HG03460 (cell line): ENCODE measurements around the gene SCGB1D1.

Source experiments
- ATAC-seq: cut with Tn5 transposase; IDR thresholded peaks from one replicate; pipeline ENCODE4 v1.9.1; 2021; ENCODE audit not compliant: unreplicated experiment

The SCGB1D1 gene, protein sequence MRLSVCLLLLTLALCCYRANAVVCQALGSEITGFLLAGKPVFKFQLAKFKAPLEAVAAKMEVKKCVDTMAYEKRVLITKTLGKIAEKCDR

DNA sequence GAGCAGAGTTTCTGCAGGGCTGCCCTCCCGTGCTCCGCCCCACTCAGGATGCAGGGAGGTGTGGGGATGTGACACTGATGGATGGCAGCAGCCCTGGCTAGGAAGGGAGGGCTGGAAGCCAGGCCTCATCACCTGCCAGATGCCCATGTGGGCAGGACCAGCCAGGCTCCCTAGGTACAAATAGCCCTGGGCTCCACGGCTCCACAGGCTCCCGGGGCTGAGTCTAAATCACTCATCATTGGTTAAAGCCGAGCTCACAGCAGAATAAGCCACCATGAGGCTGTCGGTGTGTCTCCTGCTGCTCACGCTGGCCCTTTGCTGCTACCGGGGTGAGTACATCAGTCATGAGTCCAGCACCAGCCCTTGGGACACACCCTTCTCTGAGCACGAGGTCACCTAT lies at the start of gene SCGB1D1:
SCGB1D1 (plus strand) TSS at position 206 of the 400 bp plus-strand sequence; CDS start at position 275, 69 bp downstream.
- no peak for ATAC-seq

DNA sequence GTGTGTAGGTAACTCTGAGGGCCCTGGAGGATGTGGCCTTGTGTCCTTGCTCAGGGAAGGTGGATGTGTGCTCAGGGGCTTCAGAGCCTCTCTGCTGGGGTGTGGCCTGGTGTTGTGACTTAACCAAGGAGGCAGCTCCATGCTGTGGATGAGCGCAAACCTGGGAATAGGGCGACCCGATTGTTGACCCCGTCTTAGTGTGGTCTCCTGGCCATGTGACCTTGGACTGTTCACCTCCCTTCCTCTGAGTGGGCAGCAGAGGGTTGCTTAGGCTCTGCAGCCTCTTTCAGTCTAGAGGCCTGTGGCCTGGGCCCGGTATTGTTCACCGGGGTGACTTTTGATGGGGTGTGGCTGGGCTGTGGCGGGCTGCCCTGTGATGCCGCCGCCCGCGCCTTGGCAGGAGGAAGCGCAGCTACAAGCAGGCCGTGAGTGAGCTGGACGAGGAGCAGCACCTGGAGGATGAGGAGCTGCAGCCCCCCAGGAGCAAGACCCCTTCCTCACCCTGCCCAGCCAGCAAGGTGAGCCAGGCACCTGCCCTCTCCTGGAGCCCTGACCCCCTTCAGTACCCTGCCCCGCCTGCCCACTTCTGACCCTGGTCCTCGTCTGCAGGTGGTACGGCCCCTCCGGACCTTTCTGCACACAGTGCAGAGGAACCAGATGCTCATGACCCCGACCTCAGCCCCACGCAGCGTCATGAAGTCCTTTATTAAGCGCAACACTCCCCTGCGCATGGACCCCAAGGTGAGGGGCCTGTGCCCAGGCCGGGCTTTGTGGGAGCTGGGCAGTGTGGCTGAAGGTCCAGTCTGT lies 49.5 kb upstream of the SCGB1D1 start:
- no peak for ATAC-seq

DNA sequence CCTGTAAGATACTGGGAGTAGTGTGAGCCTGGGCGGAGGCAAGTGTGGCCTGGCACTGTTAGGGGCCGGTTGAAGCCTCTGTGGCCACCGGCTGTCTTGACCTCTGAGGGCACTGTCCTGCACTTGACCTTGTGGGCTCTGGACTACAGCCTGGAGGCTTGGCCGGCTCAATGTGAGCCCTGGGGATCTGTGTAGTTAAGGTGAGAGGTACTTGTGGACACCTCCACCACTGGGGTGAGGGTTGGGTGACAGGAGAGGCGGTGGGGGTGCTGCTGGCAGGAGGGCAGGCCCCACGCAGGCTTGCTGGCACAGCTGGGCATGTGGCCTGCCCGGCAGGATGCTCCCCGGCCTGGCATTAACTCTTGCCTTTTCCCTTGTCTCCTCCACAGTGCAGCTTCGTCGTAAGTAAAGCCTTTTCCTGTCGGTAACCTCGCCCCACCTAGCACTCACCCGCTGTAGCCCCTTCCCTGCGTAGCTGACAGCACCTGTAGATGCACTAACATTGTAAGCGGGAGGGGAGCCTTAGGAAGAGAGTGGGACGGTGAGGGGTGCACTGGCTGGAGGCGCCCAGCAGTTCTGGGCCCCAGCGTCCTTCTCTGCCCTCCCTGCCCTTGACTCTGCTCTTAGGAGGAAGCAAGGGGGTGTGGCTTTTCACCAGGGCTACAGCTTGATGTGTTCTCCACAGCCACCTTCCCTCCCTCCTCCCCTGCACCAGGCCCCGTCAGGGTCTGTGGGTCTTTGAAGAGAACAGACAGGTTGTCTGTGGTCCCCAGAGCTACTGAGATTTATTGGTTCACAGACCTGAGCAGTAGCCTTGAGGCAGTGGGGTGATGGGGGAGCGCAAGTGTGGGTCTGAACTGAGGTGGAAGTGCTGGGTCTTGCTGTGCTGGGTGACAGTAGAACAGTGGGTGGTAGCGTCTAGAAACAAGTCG lies 48.6 kb upstream of the SCGB1D1 start:
- no peak for ATAC-seq

DNA sequence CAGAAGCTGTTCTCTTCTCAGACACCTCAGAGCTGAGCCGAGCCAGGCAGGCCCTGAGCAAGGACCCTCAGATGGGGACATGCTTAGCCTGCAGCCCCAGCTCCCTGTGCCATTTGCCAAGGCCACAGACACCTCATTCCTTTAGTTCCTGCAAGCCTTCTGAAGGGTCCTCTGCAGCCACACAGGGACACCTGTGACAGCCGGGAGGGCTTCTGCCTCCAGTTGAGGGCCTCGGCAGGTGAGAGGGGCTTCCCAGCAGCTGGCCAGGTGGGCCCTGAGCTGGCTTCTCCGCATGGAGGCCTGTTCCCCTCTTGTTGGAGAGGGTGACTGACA lies 48.0 kb upstream of the SCGB1D1 start:
- ATAC-seq = no peak

DNA sequence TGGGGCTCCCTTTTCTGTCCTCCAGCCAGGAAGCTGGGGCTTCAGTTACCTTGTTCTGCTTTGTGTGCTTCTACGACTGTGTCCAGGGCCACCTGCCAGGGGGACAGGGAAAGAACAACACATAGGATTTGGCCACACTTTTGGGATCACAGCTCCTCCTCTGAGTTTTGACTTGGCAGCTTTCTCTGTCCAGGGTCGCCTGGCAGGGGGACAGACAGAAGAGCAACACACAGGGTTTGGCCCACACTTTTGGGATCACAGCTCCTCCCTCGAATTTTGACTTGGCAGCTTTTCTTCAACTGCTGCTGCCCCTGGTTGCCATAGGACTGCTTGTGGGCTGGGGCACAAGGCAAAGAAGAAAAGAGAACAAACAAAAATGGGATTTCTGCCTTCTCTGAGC lies 47.1 kb upstream of the SCGB1D1 start:
- no peak for ATAC-seq

DNA sequence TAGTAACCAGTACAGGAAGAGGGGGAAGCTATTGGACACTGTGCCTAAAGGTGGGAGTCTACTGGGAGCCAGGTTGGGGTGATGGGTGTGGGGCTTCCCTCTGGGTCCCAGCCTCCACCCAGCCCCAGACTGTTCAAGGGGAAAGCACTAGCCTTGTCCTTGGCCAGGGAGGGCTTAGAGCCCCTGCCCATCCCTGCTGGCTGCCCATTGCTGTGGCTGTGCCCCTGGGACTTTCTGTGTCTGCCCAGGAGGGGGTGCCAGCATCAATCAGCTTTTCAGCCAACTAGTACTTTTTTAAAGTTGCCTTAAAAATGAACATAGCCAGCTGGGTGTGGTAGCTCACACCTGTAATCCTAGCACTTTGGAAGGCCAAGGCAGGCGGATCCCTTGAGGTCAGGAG lies 46.3 kb upstream of the SCGB1D1 start:
- no peak for ATAC-seq

DNA sequence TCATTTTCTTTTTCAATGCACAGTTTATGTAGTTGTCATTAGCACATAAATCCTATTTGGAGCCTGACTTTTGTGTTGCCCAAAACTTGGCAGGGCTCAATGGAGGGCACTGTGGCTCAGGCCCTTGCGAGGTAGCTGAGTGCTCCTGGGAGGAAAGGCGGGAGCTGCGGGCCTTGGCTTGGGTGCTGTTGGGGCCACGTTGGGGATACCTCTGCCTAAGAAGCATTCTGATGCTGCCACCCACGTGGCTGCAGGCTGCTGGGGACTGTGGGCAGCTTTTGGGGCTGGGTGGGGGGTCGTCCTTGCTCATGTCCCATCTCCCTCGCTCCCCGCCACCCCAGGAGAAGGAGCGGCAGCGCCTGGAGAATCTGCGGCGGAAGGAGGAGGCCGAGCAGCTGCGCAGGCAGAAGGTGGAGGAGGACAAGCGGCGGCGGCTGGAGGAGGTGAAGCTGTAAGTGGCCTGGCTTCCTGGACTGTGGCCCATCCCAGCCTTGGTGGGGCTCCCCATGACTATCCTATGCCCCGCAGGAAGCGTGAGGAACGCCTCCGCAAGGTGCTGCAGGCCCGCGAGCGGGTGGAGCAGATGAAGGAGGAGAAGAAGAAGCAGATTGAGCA lies 45.3 kb upstream of the SCGB1D1 start:
- ATAC-seq = no peak

DNA sequence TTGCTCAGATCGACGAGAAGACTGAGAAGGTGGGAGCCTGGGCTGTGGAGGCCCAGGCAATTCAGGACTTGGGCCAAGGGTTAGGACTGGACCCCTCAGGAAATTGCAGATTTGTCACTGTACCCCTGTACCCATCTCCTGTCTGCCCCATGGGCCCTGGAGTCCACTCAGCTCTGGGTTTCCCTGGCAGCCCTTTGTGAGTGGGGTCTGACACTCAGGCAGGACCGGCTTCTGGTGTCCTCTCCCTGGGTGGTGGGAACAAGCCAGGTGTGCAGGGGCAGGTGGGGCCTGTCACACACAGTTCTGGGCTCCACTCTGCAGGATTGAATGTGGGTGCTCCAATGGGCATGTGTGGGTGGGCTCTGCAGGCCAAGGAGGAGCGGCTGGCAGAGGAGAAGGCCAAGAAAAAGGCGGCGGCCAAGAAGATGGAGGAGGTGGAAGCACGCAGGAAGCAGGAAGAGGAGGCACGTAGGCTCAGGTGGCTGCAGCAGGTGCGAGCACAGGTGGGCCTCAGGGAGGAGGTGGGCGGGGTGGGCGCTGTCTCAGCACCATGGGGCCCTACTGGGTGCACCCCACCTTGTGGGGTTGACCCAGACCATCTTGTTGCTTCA lies 44.6 kb upstream of the SCGB1D1 start:
- ATAC-seq = no peak

DNA sequence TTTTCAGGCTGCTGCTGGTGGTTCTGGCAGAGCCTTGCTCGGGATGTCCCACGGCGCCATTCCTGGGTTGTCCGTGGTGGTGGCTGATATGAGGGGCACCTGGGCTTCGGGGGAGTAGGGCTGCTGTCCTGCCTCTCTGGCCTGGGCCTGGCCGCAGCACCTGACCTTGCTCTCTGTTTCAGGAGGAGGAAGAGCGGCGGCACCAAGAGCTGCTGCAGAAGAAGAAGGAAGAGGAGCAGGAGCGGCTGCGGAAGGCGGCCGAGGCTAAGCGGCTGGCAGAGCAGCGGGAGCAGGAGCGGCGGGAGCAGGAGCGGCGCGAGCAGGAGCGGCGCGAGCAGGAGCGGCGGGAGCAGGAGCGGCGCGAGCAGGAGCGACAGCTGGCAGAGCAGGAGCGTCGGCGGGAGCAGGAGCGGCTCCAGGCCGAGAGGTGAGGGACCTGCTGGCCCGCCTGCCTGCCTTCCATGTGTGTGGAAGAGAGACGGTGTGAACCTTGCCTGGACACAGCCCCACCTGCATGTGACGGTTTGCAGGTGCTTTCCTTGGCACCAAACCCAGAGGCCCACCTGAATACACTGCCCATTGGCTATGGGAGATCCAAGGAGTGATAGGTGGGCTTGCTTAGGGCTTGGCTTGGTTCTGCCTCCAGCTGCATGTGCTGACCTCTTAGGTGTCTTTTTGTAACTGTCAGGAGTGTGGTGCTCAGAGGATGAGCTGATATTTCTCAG lies 43.4 kb upstream of the SCGB1D1 start:
- ATAC-seq = no peak

DNA sequence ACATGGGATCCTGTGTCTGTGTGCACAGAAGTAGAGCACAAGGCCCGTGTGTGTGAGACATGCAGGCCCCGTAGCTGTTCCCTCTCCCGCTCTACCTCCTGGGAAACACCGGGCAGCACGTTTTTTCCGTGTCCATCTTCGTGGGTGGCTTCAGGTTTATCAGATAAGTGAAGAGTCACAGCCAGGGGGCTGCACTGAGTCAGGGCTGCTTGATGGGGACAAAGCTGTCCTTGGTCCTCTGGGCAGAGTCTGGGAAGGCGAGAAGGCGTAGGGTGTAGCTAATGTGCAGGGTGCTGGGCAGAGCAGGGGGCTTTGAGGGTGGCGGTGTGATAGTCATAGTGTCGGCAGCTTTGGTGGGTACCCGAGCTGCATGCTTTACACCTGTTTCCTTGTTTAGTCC lies 42.5 kb upstream of the SCGB1D1 start:
- no peak for ATAC-seq

DNA sequence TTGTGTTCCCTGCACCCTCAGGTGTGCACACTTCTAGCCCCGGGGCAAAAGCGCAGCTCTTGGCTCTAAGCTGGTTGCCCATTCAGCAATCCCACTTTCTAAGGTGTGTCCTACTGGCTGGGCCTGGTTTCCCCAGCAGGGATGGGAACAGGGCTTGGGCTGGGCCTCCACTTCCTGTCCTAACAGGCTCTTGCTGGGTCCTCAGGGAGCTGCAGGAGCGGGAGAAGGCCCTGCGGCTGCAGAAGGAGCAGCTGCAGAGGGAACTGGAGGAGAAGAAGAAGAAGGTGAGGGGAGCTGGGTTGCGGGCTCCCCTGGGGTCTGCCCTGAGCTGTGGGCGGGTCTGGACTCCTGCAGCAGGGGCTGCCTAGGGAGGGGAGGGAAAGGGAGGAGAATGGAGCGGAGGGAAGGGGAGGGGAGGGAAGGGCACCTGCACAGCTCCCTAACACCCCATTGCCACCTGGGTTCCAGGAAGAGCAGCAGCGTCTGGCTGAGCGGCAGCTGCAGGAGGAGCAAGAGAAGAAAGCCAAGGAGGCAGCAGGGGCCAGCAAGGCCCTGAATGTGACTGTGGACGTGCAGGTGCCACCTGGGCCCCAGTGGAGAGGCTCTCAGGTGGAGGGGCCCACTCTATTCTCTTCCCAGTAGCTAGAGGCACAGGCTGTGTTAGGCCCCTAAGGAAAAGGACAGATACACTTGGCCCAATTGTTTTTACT lies 41.6 kb upstream of the SCGB1D1 start:
- no peak for ATAC-seq

DNA sequence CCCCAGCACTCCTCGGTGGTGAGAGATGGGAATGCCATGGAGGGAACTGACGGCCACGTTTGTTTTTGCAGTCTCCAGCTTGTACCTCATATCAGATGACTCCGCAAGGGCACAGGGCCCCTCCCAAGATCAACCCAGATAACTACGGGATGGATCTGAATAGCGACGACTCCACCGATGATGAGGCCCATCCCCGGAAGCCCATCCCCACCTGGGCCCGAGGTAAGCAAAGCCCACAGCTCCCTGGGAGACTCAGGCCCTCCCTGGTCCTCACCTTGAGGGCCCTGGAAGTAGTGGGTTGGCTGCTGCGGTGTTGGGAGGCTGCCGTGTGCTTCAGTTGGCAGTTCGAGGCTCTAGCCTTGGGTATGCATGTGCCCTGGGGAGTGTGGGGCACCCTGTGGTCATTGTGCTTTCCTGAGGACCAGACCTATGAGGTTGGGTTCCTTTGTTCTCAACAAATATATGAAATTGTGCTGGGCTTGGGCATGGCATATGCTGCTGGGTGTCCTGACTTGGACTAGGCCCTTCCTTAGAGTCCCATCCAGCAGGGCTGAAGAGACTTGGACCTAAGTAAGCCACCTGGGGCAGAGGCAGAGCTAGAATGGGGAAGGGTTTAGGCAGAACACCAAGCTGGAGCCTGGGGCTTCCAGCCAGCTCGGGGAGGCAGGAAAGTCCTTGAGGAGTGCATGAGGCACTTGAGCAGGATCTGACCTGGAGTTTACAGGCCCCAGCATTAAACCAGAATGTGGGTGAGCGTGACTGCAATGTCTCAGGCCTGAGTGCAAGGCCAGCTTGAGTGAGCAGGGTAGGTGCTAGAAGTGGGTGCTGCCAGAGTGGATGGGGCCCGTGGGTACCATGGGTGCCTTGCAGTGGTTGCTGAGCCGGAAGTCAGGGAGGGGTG lies 39.8 kb upstream of the SCGB1D1 start:
- no peak for ATAC-seq

DNA sequence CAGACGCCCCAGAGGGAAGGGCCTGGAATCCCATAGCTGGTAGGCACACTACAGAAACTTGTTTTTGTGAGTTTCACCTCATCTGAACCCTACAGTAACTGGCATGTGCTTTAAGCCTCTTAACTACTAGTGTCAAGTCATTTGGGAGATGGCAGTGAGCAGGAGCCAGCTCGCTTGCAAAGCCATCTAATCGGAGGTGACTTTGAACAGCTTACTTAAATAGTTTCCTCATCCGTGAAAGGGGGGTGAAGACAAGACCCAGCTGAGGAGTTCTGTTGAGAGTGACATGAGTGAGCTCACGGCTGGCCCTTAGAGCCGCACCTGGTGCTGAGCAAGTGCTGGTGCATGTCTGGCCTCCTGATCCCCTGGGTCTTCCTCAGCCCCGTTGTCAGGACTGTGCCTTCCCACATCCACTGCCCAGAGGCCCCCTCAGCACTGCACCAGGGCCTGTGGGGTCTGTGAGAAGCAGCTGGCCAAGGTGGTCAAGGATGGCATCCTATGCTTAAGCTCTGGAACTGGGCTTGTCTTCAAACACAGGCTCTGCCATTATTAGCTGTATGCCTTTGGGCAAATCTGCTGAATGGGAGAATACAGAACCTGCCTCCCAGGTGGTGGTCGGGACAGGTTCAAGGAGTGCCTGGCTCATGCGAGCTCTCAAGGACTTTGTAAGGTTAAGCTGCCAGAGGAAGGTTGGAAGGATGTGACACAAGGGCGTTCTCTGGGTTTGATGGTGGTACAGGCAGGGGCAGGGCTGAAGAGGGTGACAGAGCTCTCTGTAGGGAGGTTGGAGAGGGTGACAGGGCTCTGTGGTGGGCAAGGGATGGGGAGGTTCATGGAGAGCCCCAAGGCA lies 38.9 kb upstream of the SCGB1D1 start:
- ATAC-seq = no peak

DNA sequence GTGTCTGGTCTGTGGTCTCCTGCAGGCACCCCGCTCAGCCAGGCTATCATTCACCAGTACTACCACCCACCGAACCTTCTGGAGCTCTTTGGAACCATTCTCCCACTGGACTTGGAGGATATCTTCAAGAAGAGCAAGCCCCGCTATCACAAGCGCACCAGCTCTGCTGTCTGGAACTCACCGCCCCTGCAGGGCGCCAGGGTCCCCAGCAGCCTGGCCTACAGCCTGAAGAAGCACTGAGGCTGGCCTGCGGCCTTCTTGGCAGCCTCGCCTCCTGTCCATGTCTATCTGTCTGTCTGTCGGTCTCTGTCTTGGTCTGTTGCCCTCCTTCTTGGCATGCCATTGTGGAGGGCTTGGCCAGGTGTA lies 38.3 kb upstream of the SCGB1D1 start:
- no peak for ATAC-seq

DNA sequence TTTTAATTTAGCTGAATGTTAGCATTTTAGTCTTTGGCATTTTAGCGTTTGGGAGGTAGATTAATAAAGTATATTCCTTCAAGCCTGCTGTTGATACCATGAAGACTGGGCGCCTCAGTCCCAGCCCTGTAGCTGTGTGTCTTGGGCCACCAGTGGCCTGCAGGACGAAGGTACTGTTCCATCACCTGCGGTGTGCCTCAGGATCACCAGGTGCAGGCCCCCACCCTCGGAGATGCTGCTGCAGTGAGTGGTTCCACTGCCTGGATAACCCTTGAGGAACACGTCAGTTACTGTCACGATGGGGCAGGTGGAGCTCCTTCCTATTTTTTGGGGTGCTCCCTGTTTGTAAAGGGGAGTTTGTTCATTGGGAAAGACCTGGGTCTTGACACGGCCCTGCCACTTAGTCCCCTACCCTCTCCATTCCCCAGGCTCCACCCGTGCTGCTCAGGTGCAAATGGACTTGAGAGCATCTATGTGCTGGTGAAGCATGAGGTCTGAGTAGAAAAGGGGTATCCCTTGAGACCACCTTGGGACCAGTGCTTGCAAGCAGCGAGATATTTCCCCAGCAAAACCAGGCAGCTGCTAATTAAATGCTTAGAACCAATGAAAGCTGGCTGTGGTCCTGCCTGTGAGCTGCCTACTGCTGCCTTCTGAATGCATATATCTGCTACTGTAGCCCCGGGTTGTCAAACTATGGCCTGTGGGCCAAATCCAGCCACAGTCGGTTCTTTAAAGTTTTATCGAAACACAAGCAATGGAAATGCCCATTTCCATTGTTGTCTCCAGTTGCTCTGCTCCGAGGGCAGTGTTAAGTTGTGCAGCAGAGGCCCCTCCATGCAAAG lies 37.5 kb upstream of the SCGB1D1 start:
- ATAC-seq = no peak

DNA sequence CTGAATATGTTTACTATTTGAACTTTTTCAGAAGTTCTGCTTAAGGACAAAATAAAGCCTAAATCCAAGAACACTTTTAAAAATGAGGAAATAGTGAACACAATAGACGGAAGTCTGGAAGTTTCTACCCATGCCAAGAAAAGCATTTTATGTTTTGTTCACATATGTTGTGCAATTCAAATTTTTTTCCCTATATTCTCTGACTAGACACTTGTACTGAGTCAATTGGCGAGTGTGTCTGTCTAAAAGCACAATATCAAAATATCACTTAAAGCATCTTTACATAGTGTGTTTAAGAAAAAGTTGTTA lies 37.0 kb upstream of the SCGB1D1 start:
- no peak for ATAC-seq

DNA sequence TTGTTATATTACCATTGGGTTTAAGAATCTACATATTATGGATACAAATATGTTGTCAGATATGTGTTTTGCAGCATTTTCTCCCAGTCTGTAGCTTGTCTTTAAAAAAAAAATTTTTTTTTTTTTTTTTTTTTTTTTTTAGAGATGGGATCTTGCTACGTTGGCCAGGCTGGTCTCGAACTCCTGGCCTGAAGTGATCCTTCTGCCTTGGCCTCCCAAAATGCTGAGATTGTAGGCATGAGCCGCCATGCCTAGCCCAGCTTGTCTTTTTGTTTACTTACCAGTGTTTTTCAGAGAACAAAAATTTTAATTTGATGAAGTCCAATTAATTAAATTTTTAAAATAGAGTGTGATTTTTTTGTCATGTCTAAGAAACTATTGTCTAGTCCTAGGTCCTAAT lies 36.4 kb upstream of the SCGB1D1 start:
- no peak for ATAC-seq
